ENCODE data around the gene RNASEH1.
"Not testable (repeated sequence)": the region's sequence is repeated elsewhere in the genome, so short reads cannot be mapped to it uniquely, and the experiment has no call there.

RNASEH1 gene

GRCh38 chr2:3581367-3582262 lies 23.5 kb upstream of the RNASEH1 start:
- Histone ChIP-seq H3K27ac (ENCODE audit: low read depth, low read length) (no peak overlapping the region), H3K9me2 (replicated peaks; ENCODE audit: insufficient read depth, low read length) (no peaks in the 10 kb centered on the region), H3K4me2 (ENCODE audit: low read depth, low read length, poor library complexity, severe bottlenecking) (no peak overlapping the region), H2AFZ (ENCODE audit: low read depth, low read length, severe bottlenecking) (no peak overlapping the region), H3K9ac (ENCODE audit: low read length) (no peak overlapping the region), H3K9me3 (ENCODE audit: insufficient read depth, low read length) (no peaks in the 10 kb centered on the region), H3K4me3 (ENCODE audit: insufficient read depth, low read length, poor library complexity, severe bottlenecking) (no peak overlapping the region), H3K27me3 (ENCODE audit: low read length) (no peaks in the 10 kb centered on the region), H3K79me2 (ENCODE audit: insufficient read depth, low read length) (peaks cover 35% of the 10 kb centered on the region), H4K20me1 (ENCODE audit: low read depth, low read length) (peaks cover 31% of the 10 kb centered on the region), H3K36me3 (ENCODE audit: low read length) (peaks cover 58% of the 10 kb centered on the region), H3F3A (ENCODE audit: insufficient read depth) (peaks cover 58% of the 10 kb centered on the region)
- TF ChIP-seq EZH2phosphoT487 (conservative IDR thresholded peaks at IDR 0.05; ENCODE audit: low read length): no peak

- Histone ChIP-seq H3K79me2 (ENCODE audit: insufficient read depth, low read length) (peaks cover 46% of the 10 kb centered on the region), H3K9me3 (ENCODE audit: insufficient read depth, low read length) (no peaks in the 10 kb centered on the region), H3K27ac (ENCODE audit: low read depth, low read length) (no peak overlapping the region), H3K9me2 (replicated peaks; ENCODE audit: insufficient read depth, low read length) (no peaks in the 10 kb centered on the region), H3F3A (ENCODE audit: insufficient read depth) (peaks cover 61% of the 10 kb centered on the region), H2AFZ (ENCODE audit: low read depth, low read length, severe bottlenecking) (no peak overlapping the region), H3K9ac (ENCODE audit: low read length) (no peak overlapping the region), H3K4me2 (ENCODE audit: low read depth, low read length, poor library complexity, severe bottlenecking) (no peak overlapping the region), H4K20me1 (ENCODE audit: low read depth, low read length) (peaks cover 39% of the 10 kb centered on the region), H3K4me3 (ENCODE audit: insufficient read depth, low read length, poor library complexity, severe bottlenecking) (no peak overlapping the region), H3K36me3 (ENCODE audit: low read length) (peaks cover 63% of the 10 kb centered on the region), H3K27me3 (ENCODE audit: low read length) (no peaks in the 10 kb centered on the region)
- TF ChIP-seq CTCF (IDR thresholded peaks at IDR 0.05; ENCODE audit: insufficient read depth, low read length, poor library complexity, severe bottlenecking) (no peak), EZH2phosphoT487 (conservative IDR thresholded peaks at IDR 0.05; ENCODE audit: low read length) (no peak)
These were observed 22.3 kb upstream of the RNASEH1 start for GRCh38 chr2:3580449-3580848.

- no peaks in the 10 kb centered on the region for H3K9me2 ChIP-seq (replicated peaks; ENCODE audit: insufficient read depth, low read length)
- no peak overlapping the region for H2AFZ ChIP-seq (ENCODE audit: low read depth, low read length, severe bottlenecking)
- no peak overlapping the region for H3K9ac ChIP-seq (ENCODE audit: low read length)
- peaks cover 55% of the 10 kb centered on the region for H3F3A ChIP-seq (ENCODE audit: insufficient read depth)
- no peak for TF ChIP-seq CTCF (IDR thresholded peaks at IDR 0.05; ENCODE audit: insufficient read depth, low read length, poor library complexity, severe bottlenecking)
- TF ChIP-seq EZH2phosphoT487 (conservative IDR thresholded peaks at IDR 0.05; ENCODE audit: low read length): no peak
- H3K36me3 ChIP-seq (ENCODE audit: low read length): peaks cover 63% of the 10 kb centered on the region
- H3K4me2 ChIP-seq (ENCODE audit: low read depth, low read length, poor library complexity, severe bottlenecking): peak overlapping the region; percentile 77
- no peaks in the 10 kb centered on the region for H3K9me3 ChIP-seq (ENCODE audit: insufficient read depth, low read length)
- H3K27ac ChIP-seq (ENCODE audit: low read depth, low read length): no peak overlapping the region
- no peaks in the 10 kb centered on the region for H3K27me3 ChIP-seq (ENCODE audit: low read length)
- H4K20me1 ChIP-seq (ENCODE audit: low read depth, low read length): peaks cover 39% of the 10 kb centered on the region
- no peak overlapping the region for H3K4me3 ChIP-seq (ENCODE audit: insufficient read depth, low read length, poor library complexity, severe bottlenecking)
- peaks cover 49% of the 10 kb centered on the region for H3K79me2 ChIP-seq (ENCODE audit: insufficient read depth, low read length)
These were observed 20.9 kb upstream of the RNASEH1 start for GRCh38 chr2:3578987-3579386.

GRCh38 chr2:3576263-3576630 lies 18.1 kb upstream of the RNASEH1 start:
- peak overlapping the region; percentile 77 for H3K4me2 ChIP-seq (ENCODE audit: low read depth, low read length, poor library complexity, severe bottlenecking)
- peaks cover 49% of the 10 kb centered on the region for H3K79me2 ChIP-seq (ENCODE audit: insufficient read depth, low read length)
- peaks cover 47% of the 10 kb centered on the region for H3K36me3 ChIP-seq (ENCODE audit: low read length)
- peak overlapping the region; percentile 70 for H3K27ac ChIP-seq (ENCODE audit: low read depth, low read length)
- not testable (repeated sequence) for H3K27me3 ChIP-seq (ENCODE audit: low read length); H2AFZ ChIP-seq (ENCODE audit: low read depth, low read length, severe bottlenecking); H3K9me3 ChIP-seq (ENCODE audit: insufficient read depth, low read length); H3K9me2 ChIP-seq (replicated peaks; ENCODE audit: insufficient read depth, low read length)
- peak overlapping the region; percentile 78 for H3K4me3 ChIP-seq (ENCODE audit: insufficient read depth, low read length, poor library complexity, severe bottlenecking)
- peak overlapping the region; percentile 90 for H3K9ac ChIP-seq (ENCODE audit: low read length)
- peaks cover 28% of the 10 kb centered on the region for H3F3A ChIP-seq (ENCODE audit: insufficient read depth)
- peaks cover 36% of the 10 kb centered on the region for H4K20me1 ChIP-seq (ENCODE audit: low read depth, low read length)

All from SU-DHL-6 (cell line).